Activated CD8-positive, alpha-beta T cell treated with anti-CD3 and anti-CD28 coated beads, Interleukin-2, amount 10 ng/mL, durations not matched to agents 7 days and 5 days (primary cell): ENCODE measurements around the gene TCERG1. TPM values are rescaled to one million over a fixed set of nuclear protein-coding genes. Genes with fewer than 3 reads are reported as not detected.

Experiments used
- ATAC-seq: fragments of 150-1000 bp; cut with Tn5 transposase; one replicate; pipeline ENCODE4 v1.10.0; 2021; ENCODE audit warnings: moderate library complexity
- CTCF ChIA-PET: fragments of 350-600 bp; sonication (Branson Sonifier 250); formaldehyde crosslinking; loops from one replicate; lab custom pipeline; 2021; ENCODE audit warnings: antibody characterized with exemption; lab: Charles Lee
- POLR2A ChIA-PET: fragments of 350-600 bp; sonication (Branson Sonifier 250); formaldehyde crosslinking; loops from one replicate; lab custom pipeline; 2021; ENCODE audit warnings: antibody characterized with exemption; lab: Charles Lee
- DNase-seq: peaks from one replicate; pipeline ENCODE4 v3.0.0-alpha.2; 2020
- H3K27ac Mint-ChIP-seq: one replicate; pipeline ENCODE4 v1.8.0; 2021; ENCODE audit warnings: mild to moderate bottlenecking, mixed read lengths
- H3K27me3 Mint-ChIP-seq: one replicate; pipeline ENCODE4 v1.8.0; 2021; ENCODE audit warnings: low read depth, mixed read lengths
- H3K36me3 Mint-ChIP-seq: one replicate; pipeline ENCODE4 v1.8.0; 2021; ENCODE audit warnings: low read depth, mixed read lengths
- H3K4me1 Mint-ChIP-seq: one replicate; pipeline ENCODE4 v1.8.0; 2021; ENCODE audit warnings: low read depth, mixed read lengths
- H3K4me3 Mint-ChIP-seq: one replicate; pipeline ENCODE4 v1.8.0; 2021; ENCODE audit warnings: mild to moderate bottlenecking, mixed read lengths
- H3K9me3 Mint-ChIP-seq: one replicate; pipeline ENCODE4 v1.8.0; 2022; ENCODE audit warnings: mixed read lengths; ENCODE audit not compliant: insufficient read depth
- total RNA-seq, 2 experiments: library from RNA; stranded (reverse); gene quantifications; one replicate each; pipeline ENCODE4 v1.2.3, GENCODE V29; 2021

Gene TCERG1
- total RNA-seq, 2 experiments from 2014 or later = 86.5 to 94.0 TPM

DNA sequence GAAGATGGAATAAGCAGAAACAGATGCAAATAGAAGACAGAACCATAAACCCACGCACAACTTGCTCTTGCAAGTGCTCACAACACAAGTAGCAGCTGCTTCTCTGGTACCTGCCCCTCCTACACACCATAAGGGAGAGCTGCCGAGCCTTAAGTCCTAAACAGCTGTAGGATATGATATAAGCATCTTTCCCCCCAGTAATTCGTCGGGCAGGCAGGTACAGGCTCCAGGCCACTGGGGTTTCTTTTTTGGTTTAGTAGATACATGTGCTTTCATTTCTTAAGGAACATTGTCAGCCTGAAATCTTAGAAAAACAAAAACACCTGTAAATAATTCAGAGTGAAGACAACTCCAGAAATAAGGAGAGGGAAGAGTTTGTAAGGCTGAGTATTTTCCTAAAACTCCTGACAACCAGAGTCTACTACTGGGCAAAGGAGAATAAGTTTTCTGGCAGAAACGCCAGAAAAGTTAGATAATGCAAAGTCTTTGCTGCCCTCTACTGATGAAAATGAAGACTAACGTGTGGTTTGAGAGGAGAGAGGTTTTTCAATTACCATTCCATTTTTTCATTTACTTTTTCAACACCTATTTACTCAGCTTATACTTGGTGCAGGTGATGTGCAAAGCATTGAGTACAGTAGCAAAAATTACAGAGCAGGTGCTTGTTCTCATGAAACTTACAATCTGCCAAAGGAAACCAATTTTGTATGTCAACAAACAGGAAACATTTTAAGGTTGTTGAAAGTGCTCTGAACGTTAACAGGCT lies 20.1 kb upstream of the TCERG1 start:
- ChIA-PET POLR2A (no interaction called here), CTCF (interaction anchor here (0.7 to 2.6 kb wide), 13 partner anchors 8 to 254 kb away, joined by 3 to 6 read pairs (median 3); no protein-coding TSS in a partner anchor)
- no peaks in the 10 kb centered on the region for H3K9me3 Mint-ChIP-seq
- DNase-seq (no peak), ATAC-seq (peak; percentile 53)
- H3K36me3 Mint-ChIP-seq = no peaks in the 10 kb centered on the region
- H3K4me1 Mint-ChIP-seq = peaks cover 2% of the 10 kb centered on the region
- H3K4me3 Mint-ChIP-seq = no peak overlapping the region
- H3K27me3 Mint-ChIP-seq = peaks cover 14% of the 10 kb centered on the region
- no peak overlapping the region for H3K27ac Mint-ChIP-seq

DNA sequence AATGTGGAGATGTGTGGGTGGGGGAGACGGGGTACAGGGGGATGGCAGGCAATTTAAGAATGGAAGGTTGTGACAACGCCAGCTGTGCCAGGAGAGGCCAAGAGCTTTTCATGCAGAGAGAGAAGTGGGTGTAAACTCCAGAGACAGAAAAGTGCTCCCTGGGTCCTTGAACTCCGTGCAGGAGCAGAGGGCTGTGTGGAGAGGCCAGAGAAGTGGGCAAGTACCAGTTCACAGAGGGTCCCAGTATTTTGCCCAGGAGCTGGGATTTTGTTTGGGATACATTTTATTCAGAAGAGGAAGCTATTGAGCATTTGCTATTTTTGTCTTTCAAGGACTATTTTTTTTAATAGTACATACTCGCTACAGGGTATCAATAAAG lies 19.5 kb upstream of the TCERG1 start:
- ATAC-seq (no peak), DNase-seq (no peak)
- CTCF ChIA-PET = interaction anchor here (0.7 to 2.6 kb wide), 14 partner anchors 9 to 254 kb away, joined by 3 to 6 read pairs (median 3); partner anchors contain the start of gene TCERG1
- Mint-ChIP-seq H3K27ac (no peak overlapping the region), H3K4me3 (no peak overlapping the region), H3K27me3 (peaks cover 15% of the 10 kb centered on the region), H3K4me1 (peaks cover 2% of the 10 kb centered on the region), H3K36me3 (no peaks in the 10 kb centered on the region), H3K9me3 (no peaks in the 10 kb centered on the region)
- POLR2A ChIA-PET = no interaction called here

DNA sequence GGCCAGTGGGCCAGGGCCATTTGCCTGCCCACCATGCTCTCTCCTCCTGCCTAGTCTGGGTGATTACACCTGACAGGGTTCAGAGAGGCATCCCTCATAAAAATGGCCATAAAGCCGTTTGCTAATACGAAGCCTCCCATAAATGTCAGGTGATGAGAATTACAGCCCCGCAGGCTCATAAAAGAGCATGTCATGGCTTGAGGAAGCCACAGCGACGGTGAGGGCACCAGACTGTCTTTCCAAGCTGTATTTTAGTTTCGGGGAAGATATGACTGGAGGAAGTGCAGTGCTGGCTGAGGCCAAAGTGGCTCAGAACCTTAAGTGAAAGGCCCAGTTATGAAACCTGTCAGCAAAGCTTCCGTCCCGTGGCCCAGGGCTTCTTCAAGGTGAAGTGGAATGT lies 18.5 kb upstream of the TCERG1 start:
- ATAC-seq (no peak), DNase-seq (no peak)
- no peaks in the 10 kb centered on the region for H3K9me3 Mint-ChIP-seq
- no peaks in the 10 kb centered on the region for H3K36me3 Mint-ChIP-seq
- H3K4me1 Mint-ChIP-seq = peaks cover 2% of the 10 kb centered on the region
- H3K4me3 Mint-ChIP-seq = no peak overlapping the region
- H3K27me3 Mint-ChIP-seq = peaks cover 18% of the 10 kb centered on the region
- H3K27ac Mint-ChIP-seq = no peak overlapping the region
- ChIA-PET CTCF (interaction anchor here (2.6 kb wide), 1 partner anchor 139 kb away, joined by 6 read pairs; no protein-coding TSS in a partner anchor), POLR2A (no interaction called here)

GRCh38 chr5:146440353-146440752 lies 6.8 kb upstream of the TCERG1 start:
- H3K4me1 Mint-ChIP-seq = no peaks in the 10 kb centered on the region
- ChIA-PET POLR2A (no interaction called here), CTCF (no interaction called here)
- no peak overlapping the region for H3K4me3 Mint-ChIP-seq
- no peak overlapping the region for H3K27ac Mint-ChIP-seq
- ATAC-seq (no peak), DNase-seq (no peak)
- no peaks in the 10 kb centered on the region for H3K9me3 Mint-ChIP-seq
- H3K27me3 Mint-ChIP-seq = peaks cover 33% of the 10 kb centered on the region
- no peaks in the 10 kb centered on the region for H3K36me3 Mint-ChIP-seq

GRCh38 chr5:146440870-146441495 lies 6.2 kb upstream of the TCERG1 start:
- Mint-ChIP-seq H3K4me3 (no peak overlapping the region), H3K4me1 (no peaks in the 10 kb centered on the region), H3K27me3 (peaks cover 30% of the 10 kb centered on the region), H3K9me3 (no peaks in the 10 kb centered on the region), H3K36me3 (no peaks in the 10 kb centered on the region), H3K27ac (no peak overlapping the region)
- ATAC-seq (no peak), DNase-seq (no peak)
- ChIA-PET POLR2A (no interaction called here), CTCF (no interaction called here)

DNA sequence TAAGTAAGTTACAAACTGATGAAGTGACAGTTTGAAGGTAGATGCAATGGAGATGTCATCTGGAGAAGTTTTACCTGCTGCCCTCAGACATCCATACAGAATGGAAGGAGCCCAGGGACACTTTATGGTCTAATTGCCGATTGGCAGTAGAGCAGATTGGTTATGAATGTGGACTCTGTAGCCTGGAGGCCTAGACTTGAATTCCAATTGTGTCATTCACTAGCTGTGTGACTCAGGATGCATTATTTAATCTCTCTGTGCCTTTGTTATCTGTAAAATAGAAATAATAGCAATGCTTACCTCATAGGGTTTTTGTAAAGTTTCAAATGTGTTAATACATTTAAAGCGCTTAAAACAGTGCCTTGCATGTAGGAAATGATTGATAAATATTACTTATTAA lies 5.2 kb upstream of the TCERG1 start:
- DNase-seq (no peak), ATAC-seq (no peak)
- Mint-ChIP-seq H3K27ac (no peak overlapping the region), H3K9me3 (no peaks in the 10 kb centered on the region), H3K36me3 (no peaks in the 10 kb centered on the region), H3K4me3 (no peak overlapping the region), H3K4me1 (peaks cover 4% of the 10 kb centered on the region), H3K27me3 (peaks cover 27% of the 10 kb centered on the region)
- CTCF ChIA-PET = no interaction called here
- POLR2A ChIA-PET = no interaction called here

DNA sequence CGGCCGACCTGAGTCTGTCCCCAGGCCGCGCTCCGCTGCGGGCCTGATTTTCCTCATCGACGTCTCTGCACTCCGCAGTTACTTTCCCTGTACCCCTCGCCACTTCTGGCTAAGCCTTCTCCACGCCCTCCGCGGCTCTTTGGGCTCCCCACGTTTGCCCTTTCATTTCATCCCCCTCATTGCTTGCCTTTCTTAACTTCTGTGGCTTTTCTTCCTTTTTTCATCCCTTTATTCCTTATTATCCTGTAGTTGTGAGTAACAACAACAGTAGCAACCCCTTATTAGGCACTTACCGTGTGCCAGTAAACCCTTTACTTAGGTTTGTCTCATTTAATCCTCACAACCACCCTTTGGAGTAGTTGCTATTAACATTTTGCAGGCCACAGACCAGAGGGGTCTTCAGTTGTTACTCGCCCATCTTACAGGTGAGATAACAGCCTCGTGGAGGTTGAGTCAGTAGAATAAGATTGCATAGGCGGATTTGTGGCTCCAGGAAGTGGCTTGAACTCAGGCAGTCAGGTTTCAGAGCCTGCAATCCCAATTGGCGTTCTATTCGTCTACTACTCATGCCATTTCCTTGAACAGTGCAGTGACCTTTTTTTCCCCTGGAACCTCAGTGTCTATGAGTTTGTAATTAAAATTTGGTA lies 724 bp downstream of the TCERG1 start:
- peaks cover 4% of the 10 kb centered on the region for H3K27me3 Mint-ChIP-seq

DNA sequence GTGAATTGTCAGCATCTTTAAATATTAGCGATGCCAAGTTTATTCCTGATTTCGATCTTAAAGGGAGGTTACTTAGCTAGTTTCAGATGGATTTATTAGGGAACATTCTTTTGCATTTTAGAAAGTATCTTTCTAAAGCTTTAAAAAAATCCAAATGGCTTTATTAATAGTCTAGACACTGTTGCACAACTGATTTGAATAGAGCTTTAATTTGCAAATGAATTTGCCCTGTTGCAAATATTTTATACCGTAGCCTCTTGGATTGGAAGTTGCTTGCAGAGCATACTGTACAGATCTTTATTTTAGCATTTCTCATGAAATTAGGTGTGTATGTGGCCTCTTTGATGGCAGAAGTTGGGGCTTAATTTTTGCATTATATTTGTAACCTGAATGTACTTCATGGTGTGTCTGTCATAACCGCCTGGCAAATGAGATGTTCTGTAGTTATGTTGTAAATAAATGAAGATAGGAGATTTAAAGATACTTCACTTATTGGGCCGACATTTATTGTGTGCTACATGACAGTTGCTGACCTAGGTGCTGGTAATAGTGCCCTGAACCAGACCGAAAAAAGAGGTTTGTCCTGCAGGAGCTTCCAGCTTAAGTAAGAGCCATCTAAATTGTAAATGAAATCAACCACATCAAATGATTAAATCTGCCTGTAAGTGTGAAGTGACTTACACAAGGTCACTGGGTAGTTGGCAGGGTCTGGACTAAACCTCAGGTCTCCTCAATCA lies 1.8 kb downstream of the TCERG1 start:
- no peak for DNase-seq
- no peaks in the 10 kb centered on the region for H3K9me3 Mint-ChIP-seq
- no peak for ATAC-seq
- POLR2A ChIA-PET = interaction anchor here (1.5 kb wide), 1 partner anchor 246 kb away, joined by 4 read pairs; the partner anchor contains the start of gene RBM27
- H3K4me1 Mint-ChIP-seq = peaks cover 31% of the 10 kb centered on the region
- no peaks in the 10 kb centered on the region for H3K27me3 Mint-ChIP-seq
- CTCF ChIA-PET = no interaction called here
- peak overlapping the region; percentile 95 for H3K4me3 Mint-ChIP-seq
- H3K27ac Mint-ChIP-seq = peak overlapping the region; percentile 13
- peaks cover 15% of the 10 kb centered on the region for H3K36me3 Mint-ChIP-seq

More for the DNA sequence above, 724 bp downstream of the TCERG1 start:
- Mint-ChIP-seq H3K4me3 (peak overlapping the region; percentile 95), H3K4me1 (peaks cover 31% of the 10 kb centered on the region), H3K9me3 (no peaks in the 10 kb centered on the region), H3K36me3 (peaks cover 13% of the 10 kb centered on the region), H3K27ac (peak overlapping the region; percentile 98)
- ChIA-PET CTCF (interaction anchor here (1.6 kb wide), 1 partner anchor 28 kb away, joined by 5 read pairs; no protein-coding TSS in a partner anchor), POLR2A (interaction anchor here (1.5 kb wide), 1 partner anchor 245 kb away, joined by 4 read pairs; the partner anchor contains the start of gene RBM27)
- DNase-seq = peak; percentile 58
- ATAC-seq = peak; percentile 43

- CTCF ChIA-PET = interaction anchor here (1.7 to 2.4 kb wide), 2 partner anchors 14 to 24 kb away, joined by 4 to 7 read pairs; no protein-coding TSS in a partner anchor
Observed at GRCh38 chr5:146450002-146450401, 2.9 kb downstream of the TCERG1 start.

DNA sequence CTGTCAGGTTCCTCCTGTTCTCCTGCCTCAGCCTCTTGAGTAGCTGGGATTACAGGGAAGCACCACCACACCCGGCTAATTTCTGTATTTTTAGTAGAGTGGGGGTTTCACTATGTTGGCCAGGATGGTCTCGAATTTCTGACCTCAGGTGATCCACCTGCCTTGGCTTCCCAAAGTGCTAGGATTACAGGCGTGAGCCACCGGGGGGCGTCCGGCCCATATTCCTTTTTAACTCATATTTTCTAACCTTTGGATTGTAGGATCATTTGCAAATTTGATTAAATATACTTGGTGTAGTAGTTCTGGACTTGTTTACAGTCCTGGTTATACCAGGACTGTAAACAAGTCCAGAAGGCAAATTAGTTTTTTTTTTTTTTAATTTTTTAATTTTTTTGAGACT lies 4.3 kb downstream of the TCERG1 start:
- H3K27ac Mint-ChIP-seq = no peak overlapping the region

More at GRCh38 chr5:146450002-146450401, 2.9 kb downstream of the TCERG1 start:
- no peak overlapping the region for H3K27ac Mint-ChIP-seq
- H3K36me3 Mint-ChIP-seq = peaks cover 21% of the 10 kb centered on the region
- peaks cover 34% of the 10 kb centered on the region for H3K4me1 Mint-ChIP-seq
- POLR2A ChIA-PET = no interaction called here
- DNase-seq = no peak
- ATAC-seq = no peak
- no peaks in the 10 kb centered on the region for H3K27me3 Mint-ChIP-seq
- H3K9me3 Mint-ChIP-seq = no peaks in the 10 kb centered on the region
- no peak overlapping the region for H3K4me3 Mint-ChIP-seq

DNA sequence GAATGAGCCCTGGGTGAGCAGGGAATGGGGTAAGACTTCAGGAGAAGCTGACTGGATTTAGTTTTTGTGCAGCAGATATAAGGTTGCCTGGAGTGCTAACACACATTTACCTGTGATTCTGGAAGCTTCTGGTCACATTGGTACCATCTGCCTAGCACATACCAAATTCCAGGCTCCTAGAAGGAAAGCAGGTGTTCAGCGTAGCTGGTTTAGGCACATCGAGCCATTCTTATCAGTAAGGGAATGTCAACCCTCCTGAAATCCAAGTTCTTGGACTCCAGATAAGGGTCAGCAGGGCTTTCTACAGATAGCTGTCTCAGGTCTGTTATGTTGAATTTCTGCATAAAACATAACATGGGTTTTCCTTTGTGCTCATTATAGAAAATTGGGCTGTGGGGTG lies 10.3 kb downstream of the TCERG1 start:
- Mint-ChIP-seq H3K4me1 (peaks cover 7% of the 10 kb centered on the region), H3K9me3 (no peaks in the 10 kb centered on the region), H3K36me3 (peaks cover 53% of the 10 kb centered on the region), H3K27me3 (no peaks in the 10 kb centered on the region), H3K4me3 (no peak overlapping the region), H3K27ac (no peak overlapping the region)
- ATAC-seq = no peak
- no peak for DNase-seq
- CTCF ChIA-PET = no interaction called here
- POLR2A ChIA-PET = no interaction called here

More for the DNA sequence above, 4.3 kb downstream of the TCERG1 start:
- DNase-seq = no peak
- peaks cover 33% of the 10 kb centered on the region for H3K36me3 Mint-ChIP-seq
- H3K9me3 Mint-ChIP-seq = no peaks in the 10 kb centered on the region
- POLR2A ChIA-PET = no interaction called here
- no peaks in the 10 kb centered on the region for H3K27me3 Mint-ChIP-seq
- H3K4me1 Mint-ChIP-seq = peaks cover 32% of the 10 kb centered on the region
- ATAC-seq = no peak
- H3K4me3 Mint-ChIP-seq = no peak overlapping the region
- CTCF ChIA-PET = interaction anchor here (1.0 to 2.4 kb wide), 3 partner anchors 13 to 23 kb away, joined by 3 to 7 read pairs (median 4); no protein-coding TSS in a partner anchor
